Smooth muscle cell (in vitro differentiated cells): ENCODE results near the gene LAG3. TPM values are rescaled to one million over a fixed set of nuclear protein-coding genes. Genes with fewer than 3 reads are reported as not detected.

Experiments
- DNase-seq: peaks from one replicate; lab custom pipeline; 2025; ENCODE audit not compliant: unreplicated experiment; lab: John Stamatoyannopoulos, UW
- H2AFZ ChIP-seq: fragments of 200-600 bp; sonication (generic); 2 replicates; pipeline ENCODE4 v1.6.0; 2016; ENCODE audit warnings: antibody characterized with exemption, low read depth, mild to moderate bottlenecking
- H3F3A ChIP-seq: fragments of 200-600 bp; sonication (generic); 2 replicates; pipeline ENCODE4 v1.6.0; 2017; ENCODE audit warnings: antibody characterized with exemption, low read depth
- H3K27ac ChIP-seq: fragments of 200-600 bp; sonication (generic); 2 replicates; pipeline ENCODE4 v1.5.1; 2016; ENCODE audit warnings: low read depth, mild to moderate bottlenecking
- H3K27me3 ChIP-seq: fragments of 200-600 bp; sonication (generic); 2 replicates; pipeline ENCODE4 v1.6.1; 2016; ENCODE audit warnings: low read depth, mild to moderate bottlenecking
- H3K36me3 ChIP-seq: fragments of 200-600 bp; sonication (generic); 2 replicates; pipeline ENCODE4 v1.5.1; 2016; ENCODE audit warnings: low read depth
- H3K4me1 ChIP-seq: fragments of 200-600 bp; sonication (generic); 2 replicates; pipeline ENCODE4 v1.5.1; 2016; ENCODE audit warnings: low read depth
- H3K4me2 ChIP-seq: fragments of 200-600 bp; sonication (generic); 2 replicates; pipeline ENCODE4 v1.6.0; 2016; ENCODE audit warnings: mild to moderate bottlenecking
- H3K4me3 ChIP-seq: fragments of 200-600 bp; sonication (generic); 2 replicates; pipeline ENCODE4 v1.5.1; 2016; ENCODE audit warnings: mild to moderate bottlenecking
- H3K79me2 ChIP-seq: fragments of 200-600 bp; sonication (generic); 2 replicates; pipeline ENCODE4 v1.6.0; 2016; ENCODE audit warnings: low read depth, mild to moderate bottlenecking
- H3K9ac ChIP-seq: fragments of 200-600 bp; sonication (generic); 2 replicates; pipeline ENCODE4 v1.6.0; 2016; ENCODE audit warnings: low read depth
- H3K9me3 ChIP-seq: fragments of 200-600 bp; sonication (generic); replicated peaks from 2 replicates; pipeline ENCODE4 v1.5.1; 2016; ENCODE audit warnings: low read depth
- H4K20me1 ChIP-seq: fragments of 200-600 bp; sonication (generic); 2 replicates; pipeline ENCODE4 v1.6.0; 2016; ENCODE audit warnings: low read depth
- CTCF ChIP-seq: fragments of 200-600 bp; sonication (generic); IDR thresholded peaks from 2 replicates; pipeline ENCODE4 v1.5.1; 2017; ENCODE audit warnings: borderline replicate concordance, mild to moderate bottlenecking, antibody characterized with exemption; ENCODE audit not compliant: insufficient read depth, poor library complexity, severe bottlenecking
- WGBS: methylation state at CpG from one replicate; pipeline ENCODE4 v1.1.7; 2016; ENCODE audit warnings: low lambda C conversion rate; 5-methylcytosine and 5-hydroxymethylcytosine counted together
- polyA plus RNA-seq: library from polyadenylated mRNA; unstranded; fragments of >200 nt; fragmentation: Nextera tagmentation; extraction: Ambion mirVana; gene quantifications from 2 replicates; pipeline ENCODE4 v1.2.1, GENCODE V29; 2016
- total RNA-seq: library from RNA; depleted of rRNA; stranded (reverse); fragments of >200 nt; gene quantifications from 2 replicates; pipeline ENCODE4 v1.2.3, GENCODE V29; 2014

LAG3 gene
- total and polyA plus RNA-seq, 2 experiments from 2014 or later: 0.18 to 1.7 TPM

GRCh38 chr12:6752921-6753771 is 19.2 kb upstream of the LAG3 start, which contains the start of gene MLF2:
TSS of gene MLF2 (minus strand) at chr12:6753141. CDS start at chr12:6752334, 807 bp downstream.
- peak; percentile 96 for TF ChIP-seq CTCF
- Histone ChIP-seq H3K27me3 (no peaks in the 10 kb centered on the region), H3K36me3 (peaks cover 5% of the 10 kb centered on the region), H3F3A (peaks cover 4% of the 10 kb centered on the region), H3K4me2 (peak within 1 kb of the TSS; percentile 91), H3K9me3 (no peaks in the 10 kb centered on the region), H3K4me1 (peaks cover 6% of the 10 kb centered on the region), H3K79me2 (peaks cover 26% of the 10 kb centered on the region), H3K27ac (peak within 1 kb of the TSS; percentile 98), H3K9ac (peak within 1 kb of the TSS; percentile 99), H3K4me3 (peak within 1 kb of the TSS; percentile 88), H2AFZ (peak within 1 kb of the TSS; percentile 33), H4K20me1 (peaks cover 27% of the 10 kb centered on the region)
- peak; percentile 92 for DNase-seq
- 2% methylated on average over 27 of the region's 62 CpGs for WGBS

- peaks cover 27% of the 10 kb centered on the region for H4K20me1 ChIP-seq
- no peak overlapping the region for H3K9ac ChIP-seq
- H2AFZ ChIP-seq: no peak overlapping the region
- H3K4me1 ChIP-seq: peaks cover 12% of the 10 kb centered on the region
- peaks cover 5% of the 10 kb centered on the region for H3K36me3 ChIP-seq
- H3K4me2 ChIP-seq: peak overlapping the region; percentile 67
- H3K4me3 ChIP-seq: no peak overlapping the region
- H3F3A ChIP-seq: peaks cover 4% of the 10 kb centered on the region
- no peaks in the 10 kb centered on the region for H3K27me3 ChIP-seq
- WGBS: 2% methylated on average over 7 of the region's 7 CpGs
- H3K9me3 ChIP-seq: no peaks in the 10 kb centered on the region
- no peak for TF ChIP-seq CTCF
- H3K79me2 ChIP-seq: peaks cover 26% of the 10 kb centered on the region
- DNase-seq: no peak
- no peak overlapping the region for H3K27ac ChIP-seq
These were observed 18.5 kb upstream of the LAG3 start for GRCh38 chr12:6753772-6754356.

GRCh38 chr12:6754411-6754810 is 17.9 kb upstream of the LAG3 start:
- Histone ChIP-seq H3K4me3 (no peak overlapping the region), H3K27me3 (no peaks in the 10 kb centered on the region), H2AFZ (no peak overlapping the region), H3K27ac (no peak overlapping the region), H3K9ac (no peak overlapping the region), H4K20me1 (peaks cover 27% of the 10 kb centered on the region), H3K79me2 (peaks cover 26% of the 10 kb centered on the region), H3K4me2 (no peak overlapping the region), H3K36me3 (peaks cover 5% of the 10 kb centered on the region), H3K9me3 (no peaks in the 10 kb centered on the region), H3K4me1 (peaks cover 14% of the 10 kb centered on the region), H3F3A (peaks cover 4% of the 10 kb centered on the region)
- DNase-seq: no peak
- TF ChIP-seq CTCF: no peak
- WGBS: 93% methylated on average over 2 of the region's 2 CpGs
